Right kidney (tissue), 1 donor: ENCODE results near the gene TARS3.
"Not testable (repeated sequence)": the region's sequence is repeated elsewhere in the genome, so short reads cannot be mapped to it uniquely, and the experiment has no call there.

Experiments used
- DNase-seq: peaks from one replicate; pipeline ENCODE4 v3.0.0-alpha.2; 2016

The TARS3 gene

GRCh38 chr15:101654624-101655337, 69.5 kb downstream of the TARS3 start:
- not testable (repeated sequence) for DNase-seq

- DNase-seq: no peak
Measured at GRCh38 chr15:101654171-101654570, 70.1 kb downstream of the TARS3 start.

GRCh38 chr15:101652786-101653430, 71.4 kb downstream of the TARS3 start:
- DNase-seq: no peak

GRCh38 chr15:101652098-101652785, 72.0 kb downstream of the TARS3 start, which contains the start of gene TM2D3:
TM2D3 (minus strand) TSS chr15:101652381; CDS start chr15:101652361, 20 bp downstream.
- DNase-seq: peak; percentile 97

- no peak for DNase-seq
Measured at GRCh38 chr15:101651554-101652097, 72.6 kb downstream of the TARS3 start.

GRCh38 chr15:101650145-101650544, 74.1 kb downstream of the TARS3 start:
- no peak for DNase-seq

GRCh38 chr15:101648356-101648755, 75.9 kb downstream of the TARS3 start:
- no peak for DNase-seq

- no peak for DNase-seq
Measured at GRCh38 chr15:101647251-101647650, 77.0 kb downstream of the TARS3 start.

GRCh38 chr15:101646672-101647071, 77.6 kb downstream of the TARS3 start:
- no peak for DNase-seq

- no peak for DNase-seq
Measured at GRCh38 chr15:101642361-101642760, 81.9 kb downstream of the TARS3 start.

GRCh38 chr15:101641894-101642293, 82.4 kb downstream of the TARS3 start:
- no peak for DNase-seq

- peak; percentile 39 for DNase-seq
Measured at GRCh38 chr15:101641129-101641764, 83.0 kb downstream of the TARS3 start.

- DNase-seq: no peak
Measured at GRCh38 chr15:101639667-101640066, 84.6 kb downstream of the TARS3 start.

GRCh38 chr15:101637919-101638318, 86.4 kb downstream of the TARS3 start:
- DNase-seq: no peak

GRCh38 chr15:101637516-101637915, 86.8 kb downstream of the TARS3 start:
- no peak for DNase-seq

GRCh38 chr15:101637038-101637437, 87.2 kb downstream of the TARS3 start:
- DNase-seq: no peak

GRCh38 chr15:101635944-101636727, 88.1 kb downstream of the TARS3 start:
- no peak for DNase-seq

- DNase-seq: no peak
Measured at GRCh38 chr15:101633356-101633755, 90.9 kb downstream of the TARS3 start.

- DNase-seq: not testable (repeated sequence)
Measured at GRCh38 chr15:101626729-101627128, 97.5 kb downstream of the TARS3 start.

GRCh38 chr15:101625980-101626379, 98.3 kb downstream of the TARS3 start:
- no peak for DNase-seq

- DNase-seq: no peak
Measured at GRCh38 chr15:101625184-101625583, 99.1 kb downstream of the TARS3 start.
